ENCODE data around the gene ATXN1. TPM values are rescaled to one million over a fixed set of nuclear protein-coding genes. Genes with fewer than 3 reads are reported as not detected.

The ATXN1 gene
- total RNA-seq = 10 to 100 TPM; 24.9 to 48.0 (median 36.8) TPM

GRCh38 chr6:16760516-16761470 lies at the start of gene ATXN1:
Gene ATXN1 (minus strand): TSS chr6:16761460.
- H3K36me3 ChIP-seq = no peaks in the 10 kb centered on the region
- WGBS, 2 donors = 0 to 1% methylated on average over 17 to 35 of the region's 82 CpGs
- peak; percentile 39 to 76 for DNase-seq (ENCODE audit: low spot score in 2 of 2)
- no peaks in the 10 kb centered on the region for H3K27me3 ChIP-seq
- H3K27ac ChIP-seq = peak within 1 kb of the TSS; percentile 95 to 99 (median 96)
- TF ChIP-seq POLR2A (IDR thresholded peaks at IDR 0.05) (peak in 1 of 2 donors; percentile 43), EP300 (IDR thresholded peaks at IDR 0.05) (peak in 1 of 2 donors; percentile 52), CTCF (IDR thresholded peaks at IDR 0.05) (no peak)
- peak within 1 kb of the TSS; percentile 67 to 96 (median 89) for H3K4me3 ChIP-seq
- H3K9me3 ChIP-seq = no peaks in the 10 kb centered on the region
- peaks cover 0 to 38% (median 12%) of the 10 kb centered on the region in 4 donors for H3K4me1 ChIP-seq

- Histone ChIP-seq H3K27ac (no peak overlapping the region), H3K27me3 (no peaks in the 10 kb centered on the region), H3K4me3 (no peak overlapping the region), H3K4me1 (peaks cover 0 to 5% (median 0%) of the 10 kb centered on the region in 4 donors), H3K9me3 (peaks cover 0 to 20% (median 3%) of the 10 kb centered on the region in 4 donors), H3K36me3 (no peaks in the 10 kb centered on the region)
- 86 to 93% methylated on average over 1 of the region's 1 CpG for WGBS, 2 donors
- TF ChIP-seq CTCF (IDR thresholded peaks at IDR 0.05) = no peak
- no peak for DNase-seq (ENCODE audit: low spot score in 2 of 2)
Observed at GRCh38 chr6:16810411-16810810, 49.2 kb upstream of the ATXN1 start.

- 74 to 78% methylated on average over 2 of the region's 2 CpGs for WGBS, 2 donors
- no peaks in the 10 kb centered on the region for H3K27me3 ChIP-seq
- TF ChIP-seq EP300 (IDR thresholded peaks at IDR 0.05) (no peak), POLR2A (IDR thresholded peaks at IDR 0.05) (no peak), CTCF (IDR thresholded peaks at IDR 0.05) (no peak)
- DNase-seq (ENCODE audit: low spot score in 2 of 2) = no peak
- H3K4me3 ChIP-seq = no peak overlapping the region
- peaks cover 0 to 20% (median 3%) of the 10 kb centered on the region in 4 donors for H3K9me3 ChIP-seq
- peaks cover 0 to 9% (median 0%) of the 10 kb centered on the region in 4 donors for H3K4me1 ChIP-seq
- no peak overlapping the region for H3K27ac ChIP-seq
- H3K36me3 ChIP-seq = no peaks in the 10 kb centered on the region
Observed at GRCh38 chr6:16809753-16810358, 48.6 kb upstream of the ATXN1 start.

- TF ChIP-seq POLR2A (IDR thresholded peaks at IDR 0.05) = no peak
- no peak for TF ChIP-seq CTCF (IDR thresholded peaks at IDR 0.05)
- TF ChIP-seq EP300 (IDR thresholded peaks at IDR 0.05) = no peak
- DNase-seq (ENCODE audit: low spot score in 2 of 2) = no peak
- Histone ChIP-seq H3K9me3 (peaks cover 0 to 18% (median 3%) of the 10 kb centered on the region in 4 donors), H3K36me3 (no peaks in the 10 kb centered on the region), H3K4me3 (no peak overlapping the region), H3K4me1 (peaks cover 0 to 24% (median 2%) of the 10 kb centered on the region in 4 donors), H3K27ac (no peak overlapping the region), H3K27me3 (no peaks in the 10 kb centered on the region)
- 90 to 92% methylated on average over 6 of the region's 6 CpGs for WGBS, 2 donors
Observed at GRCh38 chr6:16807956-16808355, 46.7 kb upstream of the ATXN1 start.

- Histone ChIP-seq H3K27ac (no peak overlapping the region), H3K4me1 (peaks cover 0 to 37% (median 2%) of the 10 kb centered on the region in 4 donors), H3K36me3 (no peaks in the 10 kb centered on the region), H3K27me3 (no peaks in the 10 kb centered on the region), H3K4me3 (no peak overlapping the region), H3K9me3 (peaks cover 0 to 11% (median 3%) of the 10 kb centered on the region in 4 donors)
- 71 to 80% methylated on average over 2 of the region's 2 CpGs for WGBS, 2 donors
- TF ChIP-seq POLR2A (IDR thresholded peaks at IDR 0.05) (no peak), CTCF (IDR thresholded peaks at IDR 0.05) (no peak), EP300 (IDR thresholded peaks at IDR 0.05) (no peak)
- no peak for DNase-seq (ENCODE audit: low spot score in 2 of 2)
Observed at GRCh38 chr6:16806363-16806762, 45.1 kb upstream of the ATXN1 start.
